ENCODE data around the gene TAF1.
"Not testable (repeated sequence)": the region's sequence is repeated elsewhere in the genome, so short reads cannot be mapped to it uniquely, and the experiment has no call there.

DNA sequence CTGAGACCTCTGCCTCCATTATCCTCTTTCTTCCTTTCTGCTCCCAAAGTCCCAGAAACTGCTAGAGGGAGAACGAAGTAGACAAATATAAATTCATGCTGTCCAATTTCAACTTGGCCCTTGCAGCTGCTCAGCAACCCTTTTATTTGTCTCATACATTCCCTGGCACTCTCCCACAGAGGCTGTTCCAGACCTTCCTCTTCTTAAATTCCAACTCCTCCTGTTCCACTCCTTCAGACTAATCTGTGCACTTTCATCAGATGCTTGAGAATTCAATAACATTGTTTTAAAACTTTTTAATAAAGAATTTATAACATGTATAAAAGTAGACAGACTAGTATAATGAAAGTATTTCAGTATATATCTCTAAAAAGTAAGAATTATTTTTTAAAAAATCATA, 49.2 kb upstream of the TAF1 start:
- TF ChIP-seq, protein P1, sequence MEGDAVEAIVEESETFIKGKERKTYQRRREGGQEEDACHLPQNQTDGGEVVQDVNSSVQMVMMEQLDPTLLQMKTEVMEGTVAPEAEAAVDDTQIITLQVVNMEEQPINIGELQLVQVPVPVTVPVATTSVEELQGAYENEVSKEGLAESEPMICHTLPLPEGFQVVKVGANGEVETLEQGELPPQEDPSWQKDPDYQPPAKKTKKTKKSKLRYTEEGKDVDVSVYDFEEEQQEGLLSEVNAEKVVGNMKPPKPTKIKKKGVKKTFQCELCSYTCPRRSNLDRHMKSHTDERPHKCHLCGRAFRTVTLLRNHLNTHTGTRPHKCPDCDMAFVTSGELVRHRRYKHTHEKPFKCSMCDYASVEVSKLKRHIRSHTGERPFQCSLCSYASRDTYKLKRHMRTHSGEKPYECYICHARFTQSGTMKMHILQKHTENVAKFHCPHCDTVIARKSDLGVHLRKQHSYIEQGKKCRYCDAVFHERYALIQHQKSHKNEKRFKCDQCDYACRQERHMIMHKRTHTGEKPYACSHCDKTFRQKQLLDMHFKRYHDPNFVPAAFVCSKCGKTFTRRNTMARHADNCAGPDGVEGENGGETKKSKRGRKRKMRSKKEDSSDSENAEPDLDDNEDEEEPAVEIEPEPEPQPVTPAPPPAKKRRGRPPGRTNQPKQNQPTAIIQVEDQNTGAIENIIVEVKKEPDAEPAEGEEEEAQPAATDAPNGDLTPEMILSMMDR (conservative IDR thresholded peaks at IDR 0.05 in 1 of 2, IDR thresholded peaks at IDR 0.05 in 1 of 2; ENCODE audit: low read depth in 1 of 2, low read length in 2 of 2): not testable (repeated sequence)
- TF ChIP-seq EZH2 (IDR thresholded peaks at IDR 0.05; ENCODE audit: low read length, missing control alignments): not testable (repeated sequence)

Data from fibroblast of lung (primary cell).